NCI-H524 (cell line): ENCODE results near the gene CEP89.
"Not testable (repeated sequence)": the region's sequence is repeated elsewhere in the genome, so short reads cannot be mapped to it uniquely, and the experiment has no call there.

Experiments used
- DNase-seq, 2 experiments: peaks; one replicate each; lab custom pipeline; 2025; lab: John Stamatoyannopoulos, UW

The CEP89 gene

GRCh38 chr19:32869369-32869965 is 102.3 kb downstream of the CEP89 start, which contains the start of gene SLC7A9:
Gene SLC7A9 (minus strand): TSS chr19:32869767. CDS start chr19:32868534, 1,233 bp downstream.
- no peak for DNase-seq

- DNase-seq, result no peak
These were observed 103.4 kb downstream of the CEP89 start for GRCh38 chr19:32868206-32868950.

DNA sequence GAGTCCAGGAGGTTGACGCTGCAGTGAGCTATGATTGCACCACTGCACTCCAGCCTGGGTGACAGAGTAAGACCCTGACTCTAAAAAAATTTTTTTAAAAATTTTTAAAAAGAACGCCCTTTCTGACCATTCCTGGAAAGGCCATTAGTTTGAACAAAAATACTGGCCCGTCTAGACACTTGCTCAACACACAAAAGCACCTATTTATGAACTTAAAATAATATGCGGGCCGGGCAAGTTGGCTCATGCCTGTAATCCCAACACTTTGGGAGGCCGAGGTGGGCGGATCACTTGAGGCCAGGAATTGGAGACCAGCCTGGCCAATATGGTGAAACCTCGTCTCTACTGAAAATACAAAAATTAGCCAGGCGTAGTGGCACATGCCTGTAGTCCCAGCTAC is 104.3 kb downstream of the CEP89 start:
- DNase-seq, result not testable (repeated sequence)

GRCh38 chr19:32866564-32867265 is 105.0 kb downstream of the CEP89 start:
- peak in 1 of 2 experiments; percentile 11 for DNase-seq

DNA sequence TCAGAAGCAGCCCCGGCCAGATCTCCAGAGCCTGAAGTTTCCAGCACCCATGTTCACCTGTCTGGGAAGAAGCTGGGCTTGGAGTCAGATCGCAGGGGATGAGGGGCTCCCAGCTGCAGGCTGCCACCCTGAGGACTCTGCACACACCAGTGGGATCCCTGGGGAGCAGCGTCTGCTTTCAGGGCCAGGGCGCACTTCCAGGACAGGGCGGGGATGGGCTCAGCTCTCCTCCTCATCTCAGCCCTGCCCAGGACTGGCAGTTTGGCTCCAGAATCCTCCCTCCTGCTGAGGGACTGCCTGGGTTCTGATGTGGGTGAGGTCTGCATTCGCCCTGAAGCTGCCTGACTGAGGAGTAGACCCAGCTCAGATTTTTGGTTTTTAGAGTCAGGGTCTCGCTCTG is 105.7 kb downstream of the CEP89 start:
- no peak for DNase-seq

GRCh38 chr19:32865326-32865725 is 106.4 kb downstream of the CEP89 start:
- DNase-seq, result peak; percentile 45 to 79

- DNase-seq, result no peak
These were observed 107.3 kb downstream of the CEP89 start for GRCh38 chr19:32864318-32865007.

- DNase-seq, result no peak
These were observed 107.9 kb downstream of the CEP89 start for GRCh38 chr19:32863841-32864240.

DNA sequence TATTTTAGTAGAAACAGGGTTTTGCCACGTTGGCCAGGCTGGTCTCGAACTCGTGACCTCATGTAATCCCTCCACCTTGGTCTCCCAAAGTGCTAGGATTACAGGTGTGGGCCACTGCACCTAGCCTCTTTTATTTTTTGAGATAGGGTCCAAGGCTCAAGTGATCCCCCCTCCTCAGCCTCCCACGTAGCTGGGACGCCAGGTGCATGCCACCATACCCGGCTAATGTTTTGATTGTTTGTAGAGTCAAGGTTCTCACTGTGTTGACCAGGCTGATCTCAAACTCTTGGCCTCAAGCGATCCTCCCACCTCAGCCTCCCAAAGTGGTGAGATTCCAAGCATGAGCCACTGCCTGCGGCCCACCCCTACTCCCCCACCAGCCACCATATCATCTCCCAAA is 108.5 kb downstream of the CEP89 start:
- DNase-seq, result no peak

DNA sequence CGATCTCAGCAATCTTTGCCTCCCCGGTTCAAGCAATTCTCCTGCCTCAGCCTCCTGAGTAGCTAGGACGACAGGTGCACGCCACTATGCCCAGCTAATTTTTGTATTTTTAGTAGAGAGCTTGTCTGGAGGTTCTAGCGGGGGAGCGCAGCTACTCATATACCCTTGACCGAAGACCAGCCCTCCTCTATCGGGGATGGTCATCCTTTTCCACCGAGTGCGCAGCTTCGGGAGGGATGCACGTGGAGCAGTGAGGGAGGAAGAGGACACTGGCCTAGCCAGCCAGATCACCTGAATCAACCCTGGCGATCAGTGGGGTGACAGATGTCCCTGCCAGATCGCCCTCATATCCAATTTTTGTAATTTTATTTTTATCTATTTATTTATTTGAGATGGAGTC is 109.0 kb downstream of the CEP89 start:
- DNase-seq, result no peak

DNA sequence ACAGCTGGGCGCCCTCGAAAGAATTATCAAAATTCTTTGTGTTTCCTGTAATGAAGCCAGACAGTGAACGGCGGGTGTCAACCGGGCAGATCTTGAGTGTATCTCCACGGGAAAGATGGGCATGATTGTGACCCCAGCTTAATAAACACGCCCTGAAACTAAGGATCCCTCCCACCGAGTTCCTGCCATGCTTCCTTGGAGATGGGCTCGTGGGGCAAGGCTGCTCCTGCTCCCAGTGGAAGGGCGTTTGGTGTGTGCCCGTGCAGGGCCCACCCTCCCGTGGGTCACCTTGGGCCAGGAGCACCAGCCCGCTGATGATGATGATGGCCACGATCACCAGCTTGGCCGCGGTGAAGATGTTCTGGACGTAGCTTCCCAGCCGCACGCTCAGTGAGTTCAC is 109.6 kb downstream of the CEP89 start:
- DNase-seq, result no peak

DNA sequence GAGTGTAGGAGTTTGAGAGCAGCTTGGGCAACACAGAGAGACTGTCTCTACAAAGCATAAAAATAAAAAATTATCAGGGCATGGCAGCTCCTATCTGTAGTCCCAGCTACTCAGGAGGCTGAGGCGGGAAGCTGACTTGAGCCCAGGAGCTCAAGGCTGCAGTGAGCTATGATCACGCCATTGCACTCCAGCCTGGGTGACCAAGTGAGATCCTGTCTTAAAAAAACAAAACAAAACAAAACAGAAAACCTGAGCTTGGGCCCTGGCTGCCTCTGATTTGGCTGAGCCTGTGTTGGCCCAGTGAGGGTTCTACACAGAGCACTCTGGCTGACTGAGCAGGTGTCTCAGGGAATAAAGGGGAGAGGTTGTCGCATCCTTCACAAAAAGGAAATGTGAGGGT is 110.2 kb downstream of the CEP89 start:
- no peak for DNase-seq

GRCh38 chr19:32859591-32859990 is 112.2 kb downstream of the CEP89 start:
- no peak for DNase-seq

- no peak for DNase-seq
These were observed 113.2 kb downstream of the CEP89 start for GRCh38 chr19:32858559-32858958.

DNA sequence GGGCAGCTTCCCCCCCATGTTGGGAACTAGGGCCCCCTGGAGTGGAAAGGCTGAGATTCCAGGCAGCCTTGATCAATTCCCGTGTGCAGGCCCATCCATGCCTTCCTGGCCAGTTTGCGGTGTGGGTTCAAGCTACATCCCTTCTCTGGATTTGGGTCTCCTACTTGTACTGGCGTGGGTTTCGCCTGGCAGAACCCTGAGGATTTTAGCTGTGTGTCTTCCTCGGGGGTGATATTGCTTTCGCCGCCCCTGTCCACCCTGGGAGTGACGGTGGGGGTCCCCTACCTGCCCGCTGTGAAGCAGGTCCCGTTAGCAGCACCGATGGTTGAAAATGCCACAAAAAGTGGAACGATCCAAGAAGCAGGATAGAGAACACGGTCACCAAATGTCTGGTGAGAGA is 113.6 kb downstream of the CEP89 start:
- no peak for DNase-seq

GRCh38 chr19:32857584-32857983 is 114.2 kb downstream of the CEP89 start:
- DNase-seq, result no peak

GRCh38 chr19:32856818-32857217 is 114.9 kb downstream of the CEP89 start:
- DNase-seq, result not testable (repeated sequence)

- DNase-seq, result no peak
These were observed 119.5 kb downstream of the CEP89 start for GRCh38 chr19:32852216-32852615.

DNA sequence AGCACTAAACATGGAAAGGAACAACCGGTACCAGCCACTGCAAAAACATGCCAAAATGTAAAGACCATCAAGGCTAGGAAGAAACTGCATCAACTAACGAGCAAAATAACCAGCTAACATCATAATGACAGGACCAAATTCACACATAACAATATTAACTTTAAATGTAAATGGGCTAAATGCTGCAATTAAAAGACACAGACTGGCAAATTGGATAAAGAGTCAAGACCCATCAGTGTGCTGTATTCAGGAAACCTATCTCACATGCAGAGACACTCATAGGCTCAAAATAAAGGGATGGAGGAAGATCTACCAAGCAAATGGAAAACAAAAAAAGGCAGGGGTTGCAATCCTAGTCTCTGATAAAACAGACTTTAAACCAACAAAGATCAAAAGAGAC is 123.7 kb downstream of the CEP89 start:
- DNase-seq, result not testable (repeated sequence)

GRCh38 chr19:32843716-32844245 is 128.0 kb downstream of the CEP89 start:
- DNase-seq, result no peak

DNA sequence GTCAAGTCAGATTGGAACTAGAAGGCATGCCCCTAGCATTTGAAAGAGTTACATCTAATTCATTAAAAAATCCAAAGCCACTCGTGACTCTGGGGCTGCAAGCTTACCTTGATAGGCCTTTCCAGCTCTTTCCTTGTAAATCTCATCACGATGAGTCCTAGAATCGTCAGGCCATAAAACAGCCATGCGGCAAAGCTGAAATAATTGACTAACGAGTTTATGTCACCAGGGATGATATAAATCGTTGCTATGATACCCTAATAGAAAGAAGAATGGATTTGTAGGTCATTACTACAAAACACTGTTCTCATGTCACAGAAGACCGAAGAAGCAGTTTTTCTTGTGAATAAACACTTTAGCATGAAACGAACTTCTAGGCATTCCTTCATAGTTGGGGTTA is 129.7 kb downstream of the CEP89 start:
- no peak for DNase-seq

DNA sequence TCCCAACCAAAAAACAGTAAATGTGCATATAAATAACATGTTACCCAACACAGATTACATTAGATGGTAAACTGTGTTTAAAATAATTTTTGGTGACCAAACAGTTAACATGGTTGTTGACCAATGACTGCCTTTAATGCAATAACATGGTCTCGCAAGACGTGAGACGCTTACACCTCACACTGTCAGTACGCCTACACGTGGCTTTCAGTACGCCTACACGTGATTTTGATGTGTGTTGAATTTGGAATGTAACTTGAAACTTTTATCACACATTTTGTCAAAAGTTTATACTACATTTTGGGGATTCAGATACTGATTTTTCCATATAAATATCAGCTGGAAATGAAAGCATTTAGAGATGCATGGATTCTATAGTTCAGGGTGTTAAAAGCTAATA is 134.2 kb downstream of the CEP89 start:
- DNase-seq, result no peak
